ENCODE measurements around the gene KCTD15.

Gene KCTD15

DNA sequence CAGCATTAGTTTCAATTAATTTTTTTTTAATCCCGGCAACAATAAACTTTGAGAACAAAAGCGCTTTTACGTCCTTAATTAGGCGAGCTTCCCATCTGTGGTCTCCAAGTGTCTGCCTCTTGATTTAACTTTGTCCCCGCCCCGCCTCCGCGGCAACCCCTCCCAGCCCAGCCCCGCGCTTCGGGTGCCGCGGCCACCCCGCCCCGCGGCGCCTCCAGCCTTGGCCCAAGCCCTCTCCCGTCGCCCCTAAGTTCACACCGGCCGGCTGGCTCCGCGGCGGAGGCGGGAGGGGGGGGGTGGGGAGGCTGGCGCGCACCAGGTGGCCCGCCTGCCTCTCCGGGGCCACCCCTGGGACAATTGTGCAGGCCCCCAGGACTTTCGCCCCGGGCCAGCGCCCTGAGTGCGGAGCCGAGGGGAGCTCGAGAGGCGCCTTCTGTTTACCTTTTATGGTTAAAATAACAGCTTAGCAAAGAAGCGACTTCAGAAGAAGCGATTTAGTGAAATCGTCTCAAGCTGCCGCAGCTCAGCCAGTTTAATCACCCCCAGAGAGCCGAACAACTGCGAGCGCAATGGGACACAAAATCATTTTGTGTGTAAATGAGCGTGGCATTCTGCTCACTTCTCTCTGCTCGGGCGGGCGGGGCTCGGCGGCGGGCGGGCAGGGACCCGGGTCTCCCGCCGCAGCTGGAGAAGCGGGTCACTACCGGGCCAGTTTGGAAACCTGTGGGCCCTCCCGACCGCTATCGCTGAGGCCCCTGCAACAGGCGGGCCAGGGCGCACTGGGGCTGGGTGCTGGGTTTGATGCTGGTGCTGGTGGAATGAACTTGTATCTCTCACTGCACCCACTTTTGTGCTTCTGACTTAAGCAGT is 1.4 kb downstream of the KCTD15 start:
- Histone ChIP-seq H3K36me3 (ENCODE audit: insufficient read depth, low read length) (no peaks in the 10 kb centered on the region), H3K27me3 (ENCODE audit: insufficient read depth, low read length, poor library complexity) (no peaks in the 10 kb centered on the region), H3K9me3 (ENCODE audit: insufficient read depth, low read length, severe bottlenecking) (no peaks in the 10 kb centered on the region), H4K20me1 (ENCODE audit: insufficient read depth, low read length) (no peaks in the 10 kb centered on the region), H3K4me2 (ENCODE audit: insufficient read depth, low read length) (no peak overlapping the region), H2AFZ (ENCODE audit: low read depth, low read length) (no peak overlapping the region), H3K4me3 (ENCODE audit: low read depth in 1 of 2, low read length in 2 of 2) (no peak overlapping the region), H3K4me1 (ENCODE audit: insufficient read depth, low read length) (no peaks in the 10 kb centered on the region), H3K9ac (ENCODE audit: low read depth, low read length) (no peak overlapping the region), H3K27ac (ENCODE audit: low read length) (no peak overlapping the region), H3K79me2 (ENCODE audit: insufficient read depth, low read length) (no peaks in the 10 kb centered on the region)
- no peak for DNase-seq
- ATAC-seq (ENCODE audit: insufficient read depth, low read depth), result no peak
- TF ChIP-seq EZH2 (IDR thresholded peaks at IDR 0.05; ENCODE audit: borderline replicate concordance, low read depth, low read length, severe bottlenecking), result no peak
- TF ChIP-seq, protein P1, sequence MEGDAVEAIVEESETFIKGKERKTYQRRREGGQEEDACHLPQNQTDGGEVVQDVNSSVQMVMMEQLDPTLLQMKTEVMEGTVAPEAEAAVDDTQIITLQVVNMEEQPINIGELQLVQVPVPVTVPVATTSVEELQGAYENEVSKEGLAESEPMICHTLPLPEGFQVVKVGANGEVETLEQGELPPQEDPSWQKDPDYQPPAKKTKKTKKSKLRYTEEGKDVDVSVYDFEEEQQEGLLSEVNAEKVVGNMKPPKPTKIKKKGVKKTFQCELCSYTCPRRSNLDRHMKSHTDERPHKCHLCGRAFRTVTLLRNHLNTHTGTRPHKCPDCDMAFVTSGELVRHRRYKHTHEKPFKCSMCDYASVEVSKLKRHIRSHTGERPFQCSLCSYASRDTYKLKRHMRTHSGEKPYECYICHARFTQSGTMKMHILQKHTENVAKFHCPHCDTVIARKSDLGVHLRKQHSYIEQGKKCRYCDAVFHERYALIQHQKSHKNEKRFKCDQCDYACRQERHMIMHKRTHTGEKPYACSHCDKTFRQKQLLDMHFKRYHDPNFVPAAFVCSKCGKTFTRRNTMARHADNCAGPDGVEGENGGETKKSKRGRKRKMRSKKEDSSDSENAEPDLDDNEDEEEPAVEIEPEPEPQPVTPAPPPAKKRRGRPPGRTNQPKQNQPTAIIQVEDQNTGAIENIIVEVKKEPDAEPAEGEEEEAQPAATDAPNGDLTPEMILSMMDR (IDR thresholded peaks at IDR 0.05; ENCODE audit: borderline replicate concordance, extremely low read depth, low read length, poor library complexity, severe bottlenecking), result no peak

DNA sequence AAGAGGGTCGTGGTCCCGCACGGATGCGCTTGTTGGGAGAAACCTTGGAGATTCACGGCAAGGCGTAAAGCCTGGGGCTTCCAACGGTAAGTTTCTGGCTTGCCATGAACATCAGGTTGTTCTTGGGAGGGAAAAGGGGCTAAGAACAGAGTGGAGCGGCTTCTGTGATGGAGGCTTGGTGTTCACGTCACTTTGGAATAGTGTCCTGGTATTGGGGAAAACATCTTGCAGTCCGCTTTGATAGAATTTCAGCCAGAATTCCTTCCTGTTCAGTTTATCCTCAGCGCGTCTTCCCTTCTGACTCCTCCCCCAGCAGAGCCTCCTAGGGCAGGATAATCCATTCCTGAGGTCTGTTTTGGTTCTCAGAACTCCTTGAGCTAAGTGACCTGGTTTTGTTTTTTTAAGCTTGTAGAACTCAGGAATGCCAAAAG is 2.0 kb downstream of the KCTD15 start:
- DNase-seq, result no peak
- Histone ChIP-seq H4K20me1 (ENCODE audit: insufficient read depth, low read length) (no peaks in the 10 kb centered on the region), H3K4me1 (ENCODE audit: insufficient read depth, low read length) (no peaks in the 10 kb centered on the region), H3K79me2 (ENCODE audit: insufficient read depth, low read length) (no peaks in the 10 kb centered on the region), H3K9me3 (ENCODE audit: insufficient read depth, low read length, severe bottlenecking) (no peaks in the 10 kb centered on the region), H3K27me3 (ENCODE audit: insufficient read depth, low read length, poor library complexity) (no peaks in the 10 kb centered on the region), H3K4me2 (ENCODE audit: insufficient read depth, low read length) (no peak overlapping the region), H3K27ac (ENCODE audit: low read length) (no peak overlapping the region), H2AFZ (ENCODE audit: low read depth, low read length) (no peak overlapping the region), H3K36me3 (ENCODE audit: insufficient read depth, low read length) (no peaks in the 10 kb centered on the region), H3K4me3 (ENCODE audit: low read depth in 1 of 2, low read length in 2 of 2) (no peak overlapping the region), H3K9ac (ENCODE audit: low read depth, low read length) (no peak overlapping the region)
- no peak for ATAC-seq (ENCODE audit: insufficient read depth, low read depth)
- no peak for TF ChIP-seq EZH2 (IDR thresholded peaks at IDR 0.05; ENCODE audit: borderline replicate concordance, low read depth, low read length, severe bottlenecking)
- TF ChIP-seq, protein P1 (IDR thresholded peaks at IDR 0.05; ENCODE audit: borderline replicate concordance, extremely low read depth, low read length, poor library complexity, severe bottlenecking), result no peak

- Histone ChIP-seq H2AFZ (ENCODE audit: low read depth, low read length) (no peak overlapping the region), H3K79me2 (ENCODE audit: insufficient read depth, low read length) (no peaks in the 10 kb centered on the region), H3K4me3 (ENCODE audit: low read depth in 1 of 2, low read length in 2 of 2) (no peak overlapping the region), H3K27me3 (ENCODE audit: insufficient read depth, low read length, poor library complexity) (no peaks in the 10 kb centered on the region), H4K20me1 (ENCODE audit: insufficient read depth, low read length) (0 out of 2 replicates have a peak, but pooled peaks cover 1% of the 10 kb centered on the region), H3K27ac (ENCODE audit: low read length) (no peak overlapping the region), H3K4me2 (ENCODE audit: insufficient read depth, low read length) (no peak overlapping the region), H3K36me3 (ENCODE audit: insufficient read depth, low read length) (no peaks in the 10 kb centered on the region), H3K9ac (ENCODE audit: low read depth, low read length) (no peak overlapping the region), H3K4me1 (ENCODE audit: insufficient read depth, low read length) (no peaks in the 10 kb centered on the region), H3K9me3 (ENCODE audit: insufficient read depth, low read length, severe bottlenecking) (no peaks in the 10 kb centered on the region)
- no peak for TF ChIP-seq EZH2 (IDR thresholded peaks at IDR 0.05; ENCODE audit: borderline replicate concordance, low read depth, low read length, severe bottlenecking)
- TF ChIP-seq, protein P1 (IDR thresholded peaks at IDR 0.05; ENCODE audit: borderline replicate concordance, extremely low read depth, low read length, poor library complexity, severe bottlenecking), result no peak
- ATAC-seq (ENCODE audit: insufficient read depth, low read depth), result no peak
- DNase-seq, result no peak
These were observed 2.8 kb downstream of the KCTD15 start for GRCh38 chr19:33799476-33799875.

Measured in DND-41 (cell line).